ENCODE measurements around the gene PKP4. TPM values are rescaled to one million over a fixed set of nuclear protein-coding genes. Genes with fewer than 3 reads are reported as not detected.

Gene PKP4
- total and polyA plus RNA-seq, 12 donors, result 17.9 to 59.0 (median 45.2) TPM

DNA sequence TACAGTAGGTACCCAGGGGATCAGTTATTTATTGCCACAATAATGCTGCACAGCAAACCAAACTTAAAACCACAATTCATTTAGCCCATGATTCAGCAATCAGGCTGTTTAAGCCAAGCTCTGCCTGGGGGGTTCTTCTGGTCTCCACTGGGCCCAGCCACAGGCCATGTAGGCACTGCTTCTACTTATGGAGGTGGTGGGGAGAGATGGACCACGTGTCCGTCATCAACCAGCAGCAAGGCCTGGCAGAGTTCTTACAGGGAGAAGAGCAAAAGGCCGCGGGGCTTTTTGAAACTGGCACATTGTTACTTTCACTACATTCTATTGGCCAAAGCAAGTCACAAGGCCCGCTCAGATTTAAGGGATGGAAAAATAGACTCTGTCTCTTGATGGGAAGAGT is 262.1 kb downstream of the PKP4 start:
- H3K27me3 ChIP-seq, result no peaks in the 10 kb centered on the region
- ATAC-seq (no peak), DNase-seq (no peak)
- H3K9me3 ChIP-seq, result peaks cover 0 to under 1% (median 0%) of the 10 kb centered on the region in 11 donors
- H3K4me3 ChIP-seq, result no peak overlapping the region
- intact Hi-C loops (cut with DNase I), result loop anchor here in 2 of 10 donors (5.0 kb wide), 1 partner anchor 52 kb away; no protein-coding TSS in a partner anchor
- H3K4me1 ChIP-seq, result peaks cover 0 to 65% (median 36%) of the 10 kb centered on the region in 9 donors
- TF ChIP-seq, protein P1, sequence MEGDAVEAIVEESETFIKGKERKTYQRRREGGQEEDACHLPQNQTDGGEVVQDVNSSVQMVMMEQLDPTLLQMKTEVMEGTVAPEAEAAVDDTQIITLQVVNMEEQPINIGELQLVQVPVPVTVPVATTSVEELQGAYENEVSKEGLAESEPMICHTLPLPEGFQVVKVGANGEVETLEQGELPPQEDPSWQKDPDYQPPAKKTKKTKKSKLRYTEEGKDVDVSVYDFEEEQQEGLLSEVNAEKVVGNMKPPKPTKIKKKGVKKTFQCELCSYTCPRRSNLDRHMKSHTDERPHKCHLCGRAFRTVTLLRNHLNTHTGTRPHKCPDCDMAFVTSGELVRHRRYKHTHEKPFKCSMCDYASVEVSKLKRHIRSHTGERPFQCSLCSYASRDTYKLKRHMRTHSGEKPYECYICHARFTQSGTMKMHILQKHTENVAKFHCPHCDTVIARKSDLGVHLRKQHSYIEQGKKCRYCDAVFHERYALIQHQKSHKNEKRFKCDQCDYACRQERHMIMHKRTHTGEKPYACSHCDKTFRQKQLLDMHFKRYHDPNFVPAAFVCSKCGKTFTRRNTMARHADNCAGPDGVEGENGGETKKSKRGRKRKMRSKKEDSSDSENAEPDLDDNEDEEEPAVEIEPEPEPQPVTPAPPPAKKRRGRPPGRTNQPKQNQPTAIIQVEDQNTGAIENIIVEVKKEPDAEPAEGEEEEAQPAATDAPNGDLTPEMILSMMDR (IDR thresholded peaks at IDR 0.05), result no peak
- no peaks in the 10 kb centered on the region for H3K36me3 ChIP-seq
- 97% methylated on average over 5 of the region's 5 CpGs for WGBS, 2 donors
- H3K27ac ChIP-seq, result peak overlapping the region in 7 of 10 donors; percentile 16 to 94 (median 86)

GRCh38 chr2:158719403-158719802 is 262.7 kb downstream of the PKP4 start:
- Histone ChIP-seq H3K4me1 (peaks cover 0 to 64% (median 36%) of the 10 kb centered on the region in 9 donors), H3K27ac (peak overlapping the region in 1 of 10 donors; percentile 81), H3K9me3 (no peaks in the 10 kb centered on the region), H3K4me3 (no peak overlapping the region), H3K27me3 (no peaks in the 10 kb centered on the region), H3K36me3 (no peaks in the 10 kb centered on the region)
- ATAC-seq (no peak), DNase-seq (no peak)
- intact Hi-C loops (cut with DNase I), result loop anchor here in 2 of 10 donors (5.0 kb wide), 1 partner anchor 52 kb away; no protein-coding TSS in a partner anchor
- TF ChIP-seq, protein P1 (IDR thresholded peaks at IDR 0.05), result no peak
- WGBS, 2 donors, result 95 to 97% methylated on average over 5 of the region's 5 CpGs

DNA sequence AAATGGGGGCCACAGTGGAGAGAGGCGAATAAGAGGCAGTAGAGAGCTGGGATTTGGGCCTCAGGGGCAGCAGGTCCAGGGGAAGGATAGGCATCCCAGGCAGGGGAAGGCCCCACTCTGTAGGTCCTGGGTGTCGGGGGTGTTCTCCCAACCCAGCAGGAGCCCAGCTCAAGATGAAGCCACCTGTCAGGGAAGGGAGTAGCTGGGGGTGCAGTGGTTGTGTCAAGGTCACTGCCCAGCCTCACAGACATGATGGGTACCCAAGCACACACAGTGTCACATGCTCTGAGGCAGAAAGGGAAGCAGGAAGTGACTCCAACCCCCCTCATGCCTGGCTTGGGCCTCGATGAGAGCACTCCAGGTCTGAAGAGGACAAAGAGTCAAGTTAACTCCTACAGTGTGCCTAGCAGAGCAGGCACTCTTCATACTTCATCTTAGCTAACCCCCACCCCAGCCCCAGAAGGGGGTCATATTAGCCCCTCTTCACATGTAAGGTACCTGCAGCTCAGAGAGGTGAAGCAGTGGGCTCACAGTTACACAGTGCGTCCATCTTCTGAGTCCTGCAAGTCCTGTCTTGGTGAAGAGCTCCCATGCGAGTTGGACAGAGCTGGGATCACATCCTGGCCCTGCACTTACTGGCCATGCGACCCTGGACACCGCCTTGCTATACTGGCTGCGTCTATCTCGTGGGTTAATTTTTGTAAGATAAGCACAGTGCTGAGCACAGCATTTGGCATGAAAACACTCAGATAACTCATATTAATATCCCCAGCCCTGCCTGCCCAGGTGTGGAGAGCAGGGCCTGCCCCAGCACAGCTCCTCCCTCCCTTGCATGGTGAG is 265.7 kb downstream of the PKP4 start:
- TF ChIP-seq, protein P1 (IDR thresholded peaks at IDR 0.05), result no peak
- no peaks in the 10 kb centered on the region for H3K9me3 ChIP-seq
- intact Hi-C loops (cut with DNase I), result loop anchor here in 2 of 10 donors (10.0 kb wide), 2 partner anchors 58 to 268 kb away; partner anchors contain the start of genes CCDC148 (in 1 of the 2) and PKP4 (in 1 of the 2)
- no peak overlapping the region for H3K27ac ChIP-seq
- H3K4me1 ChIP-seq, result peaks cover 0 to 55% (median 23%) of the 10 kb centered on the region in 9 donors
- H3K4me3 ChIP-seq, result no peak overlapping the region
- 86 to 88% methylated on average over 9 of the region's 9 CpGs for WGBS, 2 donors
- H3K36me3 ChIP-seq, result no peaks in the 10 kb centered on the region
- H3K27me3 ChIP-seq, result no peaks in the 10 kb centered on the region
- DNase-seq (no peak), ATAC-seq (no peak)

- ATAC-seq (peak in 2 of 8 donors; percentile 20 to 25), DNase-seq (no peak)
- no peak overlapping the region for H3K4me3 ChIP-seq
- no peaks in the 10 kb centered on the region for H3K27me3 ChIP-seq
- H3K9me3 ChIP-seq, result no peaks in the 10 kb centered on the region
- H3K4me1 ChIP-seq, result peaks cover 0 to 49% (median 20%) of the 10 kb centered on the region in 9 donors
- intact Hi-C loops (cut with DNase I), result loop anchor here in 2 of 10 donors (10.0 kb wide), 2 partner anchors 59 to 269 kb away; partner anchors contain the start of genes CCDC148 (in 1 of the 2) and PKP4 (in 1 of the 2)
- TF ChIP-seq, protein P1 (IDR thresholded peaks at IDR 0.05), result no peak
- no peak overlapping the region for H3K27ac ChIP-seq
- 77 to 80% methylated on average over 8 of the region's 8 CpGs for WGBS, 2 donors
- H3K36me3 ChIP-seq, result no peaks in the 10 kb centered on the region
Observed at GRCh38 chr2:158723181-158723838, 266.6 kb downstream of the PKP4 start.

Data from heart right ventricle (tissue), 16 donors.